ENCODE data around the gene SAMD4A.
A peak's percentile ranks its signal among the peaks of the same experiment; 100 is the strongest.

Gene SAMD4A

DNA sequence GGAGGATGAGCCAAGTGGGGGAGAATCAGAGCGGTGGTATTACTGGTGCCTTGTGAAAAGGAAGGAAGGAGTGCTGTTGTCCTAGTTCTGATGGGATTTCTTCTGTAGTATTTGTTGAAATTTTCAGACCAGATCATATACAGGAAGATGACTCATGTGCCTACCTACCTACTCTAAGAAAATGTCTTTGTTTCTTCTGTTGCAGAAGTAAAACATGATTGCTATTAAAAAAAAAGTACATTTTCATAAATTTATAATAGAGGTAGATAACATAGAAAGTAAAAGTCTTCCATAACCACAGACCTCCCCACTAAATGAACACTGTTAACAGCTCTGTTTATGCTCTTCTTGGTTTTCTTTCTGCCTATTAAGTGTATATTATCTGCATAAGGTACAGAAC is 26.9 kb downstream of the SAMD4A start:
- ChIA-PET CTCF (no interaction called here), POLR2A (no interaction called here)
- DNase-seq (ENCODE audit: extremely low spot score): no peak
- TF ChIP-seq FOXK2 (IDR thresholded peaks at IDR 0.05): no peak
- no peak for TF ChIP-seq FOXA1 (IDR thresholded peaks at IDR 0.05)
- TF ChIP-seq CTBP1 (IDR thresholded peaks at IDR 0.05; ENCODE audit: borderline replicate concordance): no peak

DNA sequence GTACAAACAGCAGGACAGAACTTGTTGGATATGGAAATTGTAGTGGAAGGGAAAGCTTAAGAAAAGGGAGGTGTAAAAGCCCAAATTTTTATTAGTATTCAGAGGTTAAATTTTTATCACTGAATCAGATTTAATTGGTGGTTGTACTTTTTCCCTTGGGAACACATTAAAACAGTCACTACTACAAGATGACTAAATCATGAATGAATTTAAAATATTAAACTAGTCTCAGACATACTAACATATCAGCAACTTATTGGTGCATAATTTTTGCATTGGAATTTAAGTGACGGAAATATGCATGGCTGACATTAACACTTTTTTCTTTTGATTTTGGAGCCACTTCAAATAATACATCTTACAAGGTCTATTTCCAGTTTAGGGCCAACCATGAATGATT is 27.6 kb downstream of the SAMD4A start:
- DNase-seq (ENCODE audit: extremely low spot score): no peak
- CTCF ChIA-PET: no interaction called here
- TF ChIP-seq ARNT (IDR thresholded peaks at IDR 0.05) (no peak), SUZ12 (IDR thresholded peaks at IDR 0.05) (no peak), CTBP1 (IDR thresholded peaks at IDR 0.05; ENCODE audit: borderline replicate concordance) (no peak), SP1 (IDR thresholded peaks at IDR 0.05) (no peak), BHLHE40 (IDR thresholded peaks at IDR 0.05; ENCODE audit: borderline replicate concordance) (no peak), FOXA1 (IDR thresholded peaks at IDR 0.05) (no peak), FOXK2 (IDR thresholded peaks at IDR 0.05) (no peak), FOXM1 (IDR thresholded peaks at IDR 0.05; ENCODE audit: borderline replicate concordance) (no peak), TARDBP (IDR thresholded peaks at IDR 0.05) (no peak), L3MBTL2 (conservative IDR thresholded peaks at IDR 0.05) (no peak), HDGF (IDR thresholded peaks at IDR 0.05; ENCODE audit: borderline replicate concordance) (no peak), LEF1 (IDR thresholded peaks at IDR 0.05; ENCODE audit: borderline replicate concordance) (no peak), ZNF384 (IDR thresholded peaks at IDR 0.05) (no peak), ELF4 (IDR thresholded peaks at IDR 0.05) (no peak), NFRKB (IDR thresholded peaks at IDR 0.05) (no peak)
- TF ChIP-seq, protein P1, sequence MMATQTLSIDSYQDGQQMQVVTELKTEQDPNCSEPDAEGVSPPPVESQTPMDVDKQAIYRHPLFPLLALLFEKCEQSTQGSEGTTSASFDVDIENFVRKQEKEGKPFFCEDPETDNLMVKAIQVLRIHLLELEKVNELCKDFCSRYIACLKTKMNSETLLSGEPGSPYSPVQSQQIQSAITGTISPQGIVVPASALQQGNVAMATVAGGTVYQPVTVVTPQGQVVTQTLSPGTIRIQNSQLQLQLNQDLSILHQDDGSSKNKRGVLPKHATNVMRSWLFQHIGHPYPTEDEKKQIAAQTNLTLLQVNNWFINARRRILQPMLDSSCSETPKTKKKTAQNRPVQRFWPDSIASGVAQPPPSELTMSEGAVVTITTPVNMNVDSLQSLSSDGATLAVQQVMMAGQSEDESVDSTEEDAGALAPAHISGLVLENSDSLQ (IDR thresholded peaks at IDR 0.05): no peak
- POLR2A ChIA-PET: no interaction called here

DNA sequence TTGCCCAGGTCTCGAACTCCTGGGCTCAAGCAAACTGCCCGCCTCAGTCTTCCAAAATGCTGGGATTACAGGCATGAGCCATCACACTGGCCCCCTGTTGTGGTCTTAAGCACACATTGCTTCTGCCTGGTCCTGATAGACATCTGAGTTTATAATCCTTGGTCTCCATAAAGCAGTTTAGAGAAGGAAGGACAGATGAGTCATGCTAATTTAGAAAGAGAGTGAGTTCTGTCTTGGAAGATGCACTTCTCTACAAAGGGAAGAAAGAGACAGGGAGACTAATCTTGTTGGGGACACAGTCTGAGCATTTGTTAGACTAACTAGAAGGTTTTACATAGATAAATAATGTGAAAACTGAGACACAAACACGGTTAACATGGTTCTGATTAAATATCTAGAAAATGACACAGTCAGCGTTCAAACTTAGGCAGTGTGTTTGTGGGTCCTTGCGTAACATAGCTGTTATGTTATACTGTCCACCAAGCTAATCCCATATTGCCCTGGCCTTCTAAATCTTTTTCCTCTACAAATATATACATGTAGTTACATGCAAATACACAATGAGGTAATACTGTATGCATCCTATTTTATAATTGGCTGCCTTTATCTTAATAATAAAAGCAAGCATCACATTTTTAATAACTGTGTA is 31.0 kb downstream of the SAMD4A start:
- ChIA-PET POLR2A (no interaction called here), CTCF (no interaction called here)
- no peak for DNase-seq (ENCODE audit: extremely low spot score)
- TF ChIP-seq ARNT (IDR thresholded peaks at IDR 0.05): no peak
- TF ChIP-seq, protein P1 (IDR thresholded peaks at IDR 0.05): no peak
- no peak for TF ChIP-seq FOXA1 (IDR thresholded peaks at IDR 0.05)
- no peak for TF ChIP-seq CTBP1 (IDR thresholded peaks at IDR 0.05; ENCODE audit: borderline replicate concordance)
- TF ChIP-seq BHLHE40 (IDR thresholded peaks at IDR 0.05; ENCODE audit: borderline replicate concordance): no peak
- TF ChIP-seq FOXK2 (IDR thresholded peaks at IDR 0.05): no peak
- no peak for TF ChIP-seq HDGF (IDR thresholded peaks at IDR 0.05; ENCODE audit: borderline replicate concordance)
- no peak for TF ChIP-seq ELF4 (IDR thresholded peaks at IDR 0.05)
- no peak for TF ChIP-seq TARDBP (IDR thresholded peaks at IDR 0.05)
- no peak for TF ChIP-seq LEF1 (IDR thresholded peaks at IDR 0.05; ENCODE audit: borderline replicate concordance)
- no peak for TF ChIP-seq NFRKB (IDR thresholded peaks at IDR 0.05)
- TF ChIP-seq ZNF384 (IDR thresholded peaks at IDR 0.05): no peak
- no peak for TF ChIP-seq SUZ12 (IDR thresholded peaks at IDR 0.05)
- TF ChIP-seq SP1 (IDR thresholded peaks at IDR 0.05): no peak
- TF ChIP-seq L3MBTL2 (conservative IDR thresholded peaks at IDR 0.05): no peak

DNA sequence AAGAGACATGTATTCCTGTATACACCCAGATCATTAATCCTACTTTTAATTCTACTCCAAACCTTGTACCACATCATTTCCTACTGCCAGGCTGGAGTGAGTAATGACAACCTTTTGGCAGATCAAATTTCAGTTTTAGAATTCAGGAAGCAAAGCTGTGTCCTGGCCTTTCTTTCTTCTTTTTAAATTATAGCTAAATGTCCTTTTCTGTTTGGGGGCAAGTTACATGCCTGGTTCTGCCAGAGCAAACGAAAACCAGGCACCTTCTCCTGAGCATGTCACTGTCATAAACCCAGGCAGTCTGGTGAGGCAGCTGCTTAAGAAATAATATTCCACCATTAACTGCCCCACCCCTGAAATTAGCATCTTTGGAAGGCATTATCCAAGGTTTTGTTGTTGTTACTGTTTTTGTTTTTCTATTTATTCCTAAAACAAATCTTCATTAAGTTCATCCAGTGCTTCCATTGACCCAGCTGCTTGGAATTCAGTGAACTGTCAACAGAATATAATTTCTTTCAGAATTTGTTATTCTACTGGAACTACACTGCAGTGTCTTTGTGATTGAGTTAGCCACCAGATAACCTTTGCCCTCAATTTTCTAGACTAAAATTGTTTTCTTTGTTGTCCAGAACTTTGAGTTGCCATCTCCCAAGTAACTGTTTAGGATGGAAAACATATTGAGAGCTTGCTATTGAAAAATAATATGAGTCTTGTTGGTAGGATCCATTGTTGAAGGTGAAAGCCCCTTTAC is 33.2 kb downstream of the SAMD4A start:
- ChIA-PET CTCF (interaction anchor here (1.0 to 1.3 kb wide), 3 partner anchors 10 to 91 kb away, joined by 3 to 4 read pairs (median 3); no protein-coding TSS in a partner anchor), POLR2A (no interaction called here)
- TF ChIP-seq ARNT (IDR thresholded peaks at IDR 0.05) (no peak), SP1 (IDR thresholded peaks at IDR 0.05) (no peak), BHLHE40 (IDR thresholded peaks at IDR 0.05; ENCODE audit: borderline replicate concordance) (no peak), HDGF (IDR thresholded peaks at IDR 0.05; ENCODE audit: borderline replicate concordance) (no peak), SUZ12 (IDR thresholded peaks at IDR 0.05) (no peak), L3MBTL2 (conservative IDR thresholded peaks at IDR 0.05) (no peak), FOXK2 (IDR thresholded peaks at IDR 0.05) (no peak)
- TF ChIP-seq, protein P1 (IDR thresholded peaks at IDR 0.05): peak; percentile 20
- DNase-seq (ENCODE audit: extremely low spot score): no peak

DNA sequence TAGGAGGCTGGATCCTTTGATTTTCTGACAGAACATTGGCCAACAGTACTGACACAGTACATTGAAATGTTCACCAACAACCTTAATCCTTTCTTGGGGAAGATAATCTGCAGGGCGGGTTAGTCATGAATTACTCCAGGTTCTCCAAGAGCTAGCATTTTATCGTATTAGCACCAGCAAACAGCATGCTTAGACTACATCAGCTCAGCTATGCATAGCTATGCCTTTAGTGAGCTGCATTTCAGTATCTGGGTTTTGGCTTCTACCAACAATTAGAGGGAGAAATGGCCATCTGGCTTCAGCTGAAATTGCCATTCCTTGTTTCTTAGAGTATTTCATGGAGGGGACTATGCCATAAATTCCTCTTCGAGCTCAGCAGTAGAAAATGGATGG is 33.8 kb downstream of the SAMD4A start:
- TF ChIP-seq ARNT (IDR thresholded peaks at IDR 0.05) (no peak), FOXK2 (IDR thresholded peaks at IDR 0.05) (no peak), BHLHE40 (IDR thresholded peaks at IDR 0.05; ENCODE audit: borderline replicate concordance) (no peak), TARDBP (IDR thresholded peaks at IDR 0.05) (no peak), ELF4 (IDR thresholded peaks at IDR 0.05) (no peak), ZNF384 (IDR thresholded peaks at IDR 0.05) (no peak), FOXM1 (IDR thresholded peaks at IDR 0.05; ENCODE audit: borderline replicate concordance) (no peak), NFRKB (IDR thresholded peaks at IDR 0.05) (no peak), SP1 (IDR thresholded peaks at IDR 0.05) (no peak), HDGF (IDR thresholded peaks at IDR 0.05; ENCODE audit: borderline replicate concordance) (no peak), L3MBTL2 (conservative IDR thresholded peaks at IDR 0.05) (no peak), CTBP1 (IDR thresholded peaks at IDR 0.05; ENCODE audit: borderline replicate concordance) (no peak), SUZ12 (IDR thresholded peaks at IDR 0.05) (no peak), LEF1 (IDR thresholded peaks at IDR 0.05; ENCODE audit: borderline replicate concordance) (no peak), FOXA1 (IDR thresholded peaks at IDR 0.05) (no peak)
- TF ChIP-seq, protein P1 (IDR thresholded peaks at IDR 0.05): no peak
- DNase-seq (ENCODE audit: extremely low spot score): no peak
- ChIA-PET POLR2A (no interaction called here), CTCF (interaction anchor here (1.0 to 1.3 kb wide), 3 partner anchors 10 to 90 kb away, joined by 3 to 4 read pairs (median 3); no protein-coding TSS in a partner anchor)

All from HEK293T (cell line).